GM12878 (cell line): Measurements from ENCODE around the gene BAIAP2L1.

Source experiments
- ATF2 ChIP-seq: IDR thresholded peaks from 2 replicates; pipeline ENCODE4 v1.6.1; 2012; ENCODE audit warnings: low read length, inconsistent platforms
- CTCF ChIP-seq, 3 experiments: IDR thresholded peaks in 2 of 3; conservative IDR thresholded peaks in 1 of 3; 2 replicates each; pipeline ENCODE4 v1.5.1; 2011; ENCODE audit warnings: low read depth in 3 of 3, low read length in 3 of 3, mild to moderate bottlenecking in 3 of 3, control low read depth in 2 of 3, moderate library complexity in 2 of 3, inconsistent platforms in 1 of 3, mixed read lengths in 1 of 3; ENCODE audit not compliant: control insufficient read depth in 2 of 3, insufficient read depth in 1 of 3; ENCODE audit errors: extremely low read depth in 1 of 3
- GABPA ChIP-seq: IDR thresholded peaks from 2 replicates; pipeline ENCODE4 v1.6.1; 2014; ENCODE audit warnings: antibody characterized with exemption, low read depth, mild to moderate bottlenecking, inconsistent platforms
- HDAC2 ChIP-seq: fragments of 200-600 bp; sonication (generic); IDR thresholded peaks from 2 replicates; pipeline ENCODE4 v1.6.1; 2017
- JUND ChIP-seq: IDR thresholded peaks from 2 replicates; pipeline ENCODE4 v1.6.1; 2012; ENCODE audit warnings: low read depth, mild to moderate bottlenecking, low read length, improper control_type of control experiment, moderate library complexity
- MEF2A ChIP-seq: IDR thresholded peaks from 2 replicates; pipeline ENCODE4 v1.6.1; 2011; ENCODE audit warnings: low read depth, mild to moderate bottlenecking, low read length, moderate library complexity; ENCODE audit not compliant: insufficient read depth
- MYC ChIP-seq: IDR thresholded peaks from 2 replicates; pipeline ENCODE4 v1.6.1; 2011; ENCODE audit warnings: mild to moderate bottlenecking, low read length, moderate library complexity, inconsistent platforms; ENCODE audit not compliant: insufficient read depth, insufficient replicate concordance, insufficient read length, severe bottlenecking
- POLR2A ChIP-seq: IDR thresholded peaks from 2 replicates; pipeline ENCODE4 v1.6.1; 2011; ENCODE audit warnings: low read depth, mild to moderate bottlenecking, low read length
- POLR2AphosphoS5 ChIP-seq: IDR thresholded peaks from 2 replicates; pipeline ENCODE4 v1.6.1; 2011; ENCODE audit warnings: mild to moderate bottlenecking, low read length, inconsistent platforms
- RAD21 ChIP-seq: IDR thresholded peaks from 2 replicates; pipeline ENCODE4 v1.6.1; 2011; ENCODE audit warnings: mild to moderate bottlenecking, low read depth, low read length, moderate library complexity; ENCODE audit not compliant: insufficient read depth
- RAD51 ChIP-seq: fragments of 450-650 bp; IDR thresholded peaks from 2 replicates; pipeline ENCODE4 v1.6.1; 2016; ENCODE audit warnings: moderate library complexity, mild to moderate bottlenecking, inconsistent platforms
- ZNF274 ChIP-seq: IDR thresholded peaks from one replicate; pipeline ENCODE4 v1.8.0; 2011; ENCODE audit not compliant: insufficient read length, insufficient read depth
- TF ChIP-seq, protein P1 (sequence below): IDR thresholded peaks from 2 replicates; pipeline ENCODE4 v1.6.1; 2012; ENCODE audit warnings: low read depth, low read length, improper control_type of control experiment

- TF ChIP-seq RAD21 (no peak), POLR2A (no peak), MYC (no peak), CTCF (IDR thresholded peaks at IDR 0.05 in 2 of 3, conservative IDR thresholded peaks at IDR 0.05 in 1 of 3; ENCODE audit: control insufficient read depth in 2 of 3, extremely low read depth in 1 of 3, insufficient read depth in 1 of 3, low read depth in 3 of 3, low read length in 3 of 3) (no peak), GABPA (no peak), ATF2 (no peak), RAD51 (no peak), POLR2AphosphoS5 (no peak), JUND (no peak), HDAC2 (no peak), MEF2A (no peak), ZNF274 (no peak)
- TF ChIP-seq, protein P1, sequence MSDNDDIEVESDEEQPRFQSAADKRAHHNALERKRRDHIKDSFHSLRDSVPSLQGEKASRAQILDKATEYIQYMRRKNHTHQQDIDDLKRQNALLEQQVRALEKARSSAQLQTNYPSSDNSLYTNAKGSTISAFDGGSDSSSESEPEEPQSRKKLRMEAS: no peak
These were observed 146.4 kb downstream of the BAIAP2L1 start for GRCh38 chr7:98254516-98254915.
